Fibroblast of upper back skin (primary cell): ENCODE measurements around the gene EPB41.
"Not testable (repeated sequence)": the region's sequence is repeated elsewhere in the genome, so short reads cannot be mapped to it uniquely, and the experiment has no call there.

Source experiments
- DNase-seq: peaks from one replicate; pipeline ENCODE4 v3.0.0-alpha.2; 2013

EPB41 gene

DNA sequence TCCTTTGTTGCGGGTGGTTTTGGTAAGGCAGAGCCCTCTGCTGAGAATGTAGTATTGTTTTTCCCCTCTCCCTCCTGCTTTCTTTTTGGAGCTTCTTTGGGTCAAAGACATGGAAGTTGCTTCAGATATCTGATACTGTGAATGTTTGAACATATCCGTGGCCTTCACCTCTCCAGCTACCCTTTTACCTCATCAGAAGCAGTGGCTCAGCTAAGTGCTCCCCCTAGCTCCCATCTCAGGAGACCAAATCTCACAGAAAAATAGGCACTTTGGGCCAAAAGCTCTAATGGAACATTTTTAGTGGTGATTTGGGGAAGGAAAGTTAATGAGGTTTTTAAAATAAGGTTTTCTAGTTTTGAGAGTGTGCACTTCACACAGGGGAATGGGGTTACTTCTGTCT lies 203.0 kb downstream of the EPB41 start:
- DNase-seq, result no peak

DNA sequence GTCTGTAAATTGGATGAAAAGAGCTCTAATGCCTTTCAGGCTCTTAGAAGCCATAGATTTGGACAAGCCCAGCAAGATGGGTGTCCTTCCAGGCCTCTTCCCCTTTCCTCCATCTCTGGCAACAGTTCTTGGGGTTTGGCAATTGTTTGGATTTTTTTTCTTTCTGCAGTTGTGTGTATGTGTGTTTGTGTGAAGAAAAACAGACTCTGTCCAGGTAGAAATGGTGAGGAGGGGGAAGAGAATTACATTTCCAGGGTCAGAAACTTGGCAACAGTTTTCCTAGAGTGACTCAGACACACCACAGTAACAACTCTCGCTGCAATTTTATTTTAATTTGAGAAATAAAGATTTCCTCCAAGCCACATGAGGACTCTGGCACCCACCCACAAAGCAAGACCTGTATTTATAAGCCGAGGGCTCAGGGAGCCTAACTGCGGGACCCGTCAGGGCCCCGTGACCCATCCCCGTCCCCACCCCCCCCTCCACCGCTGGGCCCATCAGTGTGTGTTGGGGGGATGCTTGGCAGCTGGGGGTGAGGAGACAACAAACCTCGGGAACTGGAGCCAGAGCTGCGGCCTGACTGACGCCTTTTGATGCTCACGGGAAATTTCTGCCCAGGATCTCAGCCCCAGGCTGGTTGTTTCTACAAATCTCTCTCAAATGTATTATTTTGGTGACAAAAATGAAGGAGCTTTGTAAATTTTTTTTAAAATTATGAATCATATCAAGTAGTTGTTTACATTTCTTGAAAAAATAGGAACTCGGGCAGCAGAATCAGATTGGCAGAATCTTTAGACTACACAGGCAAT lies 205.0 kb downstream of the EPB41 start:
- DNase-seq, result no peak

- no peak for DNase-seq
These were observed 206.0 kb downstream of the EPB41 start for GRCh38 chr1:29120367-29120766.

GRCh38 chr1:29120947-29121485 lies 206.6 kb downstream of the EPB41 start:
- DNase-seq, result peak; percentile 58

DNA sequence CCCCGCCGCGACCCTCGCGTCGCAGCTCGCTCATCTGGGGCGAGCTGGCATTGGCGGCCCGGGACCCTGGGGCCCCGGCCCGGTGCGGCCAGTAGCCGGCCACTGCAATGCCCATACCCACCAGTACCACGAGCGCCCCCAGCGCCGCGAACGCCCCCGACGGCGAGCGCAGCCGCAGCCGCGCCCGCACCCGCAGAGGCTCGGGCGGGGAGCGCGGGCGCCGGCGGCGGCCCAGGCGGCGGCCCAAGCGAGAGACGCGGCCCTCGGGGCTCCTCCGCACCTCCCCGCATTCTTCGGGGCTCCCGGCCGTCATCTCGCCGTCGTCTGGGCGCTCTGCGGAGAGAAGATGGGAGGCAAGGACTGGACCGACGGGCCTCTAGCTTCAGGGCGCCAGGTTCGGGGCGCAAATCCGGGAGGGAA lies 207.2 kb downstream of the EPB41 start:
- no peak for DNase-seq

GRCh38 chr1:29121936-29122681 lies 207.7 kb downstream of the EPB41 start:
- peak; percentile 53 for DNase-seq

GRCh38 chr1:29122682-29123052 lies 208.3 kb downstream of the EPB41 start:
- DNase-seq, result peak; percentile 80

DNA sequence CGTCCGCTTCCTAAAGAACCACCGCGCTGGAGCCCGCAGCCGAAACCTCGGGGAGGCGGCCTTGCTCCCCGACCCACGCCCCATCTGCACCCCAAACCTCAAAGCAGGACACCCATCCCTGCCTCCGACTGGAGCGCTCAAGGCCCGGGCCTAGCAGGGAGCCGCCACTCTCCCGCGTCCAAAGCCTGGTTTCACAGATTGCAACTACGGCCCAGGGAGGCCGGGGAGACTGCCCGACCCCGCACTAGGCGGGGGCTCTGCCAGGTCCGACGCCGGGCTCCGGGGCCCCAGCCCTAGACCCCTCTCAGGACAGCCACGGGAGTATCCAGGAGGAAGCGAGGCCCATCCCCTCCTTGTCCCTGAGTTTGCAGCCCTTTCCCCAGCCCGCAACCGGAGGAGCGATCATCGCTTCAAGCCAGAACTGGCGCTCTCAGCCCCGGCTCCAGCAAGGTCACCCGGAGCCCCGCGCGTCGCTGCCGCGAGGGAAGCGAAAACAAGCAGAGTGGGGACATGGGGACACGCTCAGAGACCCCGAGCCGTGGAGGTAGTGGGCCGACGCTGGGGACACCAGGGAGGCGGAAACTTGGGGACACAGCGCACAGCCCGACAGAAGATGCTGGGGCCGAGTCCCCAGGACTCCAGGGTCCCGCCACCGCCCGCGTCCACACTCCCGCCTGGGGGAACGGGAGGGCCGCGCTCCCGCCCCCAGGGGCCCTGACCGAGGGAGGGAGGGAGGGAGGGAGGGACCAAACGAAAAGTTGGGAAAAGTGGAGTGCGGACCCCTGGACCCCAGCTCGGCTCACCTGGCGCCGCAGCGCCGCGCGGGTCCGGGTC lies 208.9 kb downstream of the EPB41 start:
- DNase-seq, result no peak

DNA sequence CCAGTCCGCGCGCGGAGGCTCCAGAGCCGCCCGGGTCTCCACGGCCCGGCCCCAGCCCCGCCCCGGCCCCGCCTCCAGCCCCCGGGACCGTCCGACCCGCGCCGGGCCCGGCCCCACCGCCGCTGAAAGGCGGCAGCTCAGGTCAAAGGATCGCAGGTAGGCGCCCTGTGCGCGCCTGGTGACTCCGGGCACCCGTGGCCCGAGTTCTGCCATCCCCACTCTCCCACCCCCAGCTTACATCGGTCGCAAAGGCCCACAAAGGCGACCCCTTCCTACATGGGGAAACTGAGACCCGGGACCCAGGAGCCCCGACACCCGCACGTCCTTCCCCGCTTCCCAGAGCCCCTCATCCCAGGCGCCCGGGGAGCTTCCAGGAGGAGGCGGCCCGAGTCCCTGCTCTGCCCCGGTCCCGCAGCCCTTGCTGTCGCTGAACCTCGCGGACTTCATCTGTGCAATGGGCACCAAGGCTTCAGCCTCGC lies 209.6 kb downstream of the EPB41 start, which contains the start of gene TMEM200B:
Gene TMEM200B, minus strand, starts transcription at position 17 of the 479 bp plus-strand sequence. CDS start 2,075 bp downstream, outside the sequence.
- no peak for DNase-seq

DNA sequence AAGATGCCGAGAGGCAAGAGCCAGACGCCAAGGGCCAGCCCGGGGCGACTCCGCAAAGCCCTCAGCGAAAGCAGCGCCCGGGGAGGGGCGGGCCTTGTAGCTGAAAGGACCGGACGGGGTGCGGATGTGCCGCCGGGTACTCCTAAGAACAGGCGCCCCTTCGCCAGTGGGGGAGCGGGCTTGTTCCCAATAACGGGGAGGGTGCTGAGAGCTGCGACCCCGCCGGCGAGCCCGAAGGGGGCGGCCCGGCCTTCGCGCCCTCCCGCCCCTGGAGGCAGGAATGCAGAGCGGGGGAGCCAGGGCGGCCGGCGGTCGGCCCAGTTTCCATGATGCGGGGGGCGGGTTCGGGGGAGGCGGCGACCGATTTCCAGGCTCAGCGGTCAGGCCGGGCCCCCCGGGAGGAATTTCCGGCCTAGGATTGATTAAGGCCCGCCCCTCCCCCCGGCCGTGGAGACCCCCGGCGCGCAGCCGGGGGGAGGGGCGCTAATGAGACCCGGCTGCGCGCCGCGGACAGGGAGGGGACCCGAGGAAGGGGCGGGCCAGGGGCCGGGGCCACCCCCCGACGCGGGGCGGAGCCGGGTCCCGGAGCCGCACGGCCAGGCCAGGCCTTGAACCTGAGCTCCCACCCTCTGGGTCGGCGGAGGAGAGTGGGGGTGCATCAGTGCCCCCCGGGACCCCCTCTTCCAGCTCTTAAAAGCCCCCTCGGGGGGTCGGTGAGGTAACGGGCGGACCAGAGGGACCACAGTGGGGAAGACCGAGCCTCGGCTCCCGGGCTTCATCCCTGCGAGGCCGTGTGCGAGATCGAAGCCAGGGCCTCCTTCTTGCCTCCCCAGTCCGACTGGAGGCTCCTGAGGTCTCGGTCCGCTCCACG lies 210.2 kb downstream of the EPB41 start:
- peak; percentile 89 for DNase-seq

- DNase-seq, result no peak
These were observed 210.9 kb downstream of the EPB41 start for GRCh38 chr1:29125237-29125641.

DNA sequence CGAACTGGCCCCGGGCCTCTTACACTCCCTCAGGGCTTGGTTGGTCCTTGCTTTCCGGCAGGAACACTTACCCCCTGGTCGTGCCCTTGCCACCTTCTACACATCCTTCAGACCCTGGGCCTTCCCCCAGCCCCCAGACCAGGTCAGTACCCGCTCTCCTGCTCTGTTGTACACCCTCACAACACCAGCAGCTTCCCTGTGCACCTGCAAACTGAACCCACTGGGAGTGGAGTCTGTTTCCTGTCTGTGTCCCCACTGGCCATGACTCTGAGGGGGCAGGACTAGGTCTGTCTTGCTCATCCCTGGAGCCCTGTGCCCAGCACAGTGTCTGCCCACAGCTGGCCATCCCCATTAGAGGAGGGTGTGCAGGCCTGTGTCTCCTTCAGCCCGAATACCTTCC lies 211.4 kb downstream of the EPB41 start:
- no peak for DNase-seq

DNA sequence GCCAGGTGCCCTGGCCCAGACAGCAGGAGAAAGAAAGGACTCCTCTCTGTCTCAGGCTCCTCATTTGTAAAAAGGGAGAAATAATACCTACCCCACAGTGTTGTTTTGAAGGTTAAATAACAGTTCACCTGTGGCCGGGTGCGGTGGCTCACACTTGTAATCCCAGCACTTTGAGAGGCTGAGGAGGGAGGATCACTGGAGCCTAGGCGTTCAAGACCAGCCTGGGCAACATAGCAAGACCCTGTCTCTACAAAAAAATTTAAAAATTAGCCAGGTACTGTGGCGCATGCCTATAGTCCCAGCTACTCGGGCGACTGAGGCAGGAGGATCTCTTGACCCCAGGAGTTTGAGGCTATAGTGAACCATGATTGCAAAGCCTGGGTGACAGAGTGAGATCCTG lies 211.8 kb downstream of the EPB41 start:
- no peak for DNase-seq

DNA sequence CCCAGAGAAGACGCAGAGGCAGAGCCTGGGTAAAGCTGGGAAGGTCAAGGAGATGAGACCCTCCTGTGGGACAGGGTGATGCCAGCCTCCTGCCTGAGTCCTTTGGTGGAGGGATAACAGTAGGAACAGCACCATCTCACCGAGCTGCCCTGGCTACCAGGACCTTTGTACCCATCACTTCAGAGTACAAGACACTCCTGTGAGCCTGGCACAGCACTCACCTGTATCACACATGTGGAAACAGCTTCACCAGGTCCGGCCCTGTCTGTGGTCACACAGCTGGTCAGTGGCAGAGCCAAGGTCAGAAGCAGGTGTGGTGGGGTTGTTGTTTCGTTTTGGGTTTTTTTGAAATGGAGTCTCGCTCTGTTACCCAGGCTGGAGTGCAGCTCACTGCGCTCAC lies 214.4 kb downstream of the EPB41 start:
- DNase-seq, result no peak

DNA sequence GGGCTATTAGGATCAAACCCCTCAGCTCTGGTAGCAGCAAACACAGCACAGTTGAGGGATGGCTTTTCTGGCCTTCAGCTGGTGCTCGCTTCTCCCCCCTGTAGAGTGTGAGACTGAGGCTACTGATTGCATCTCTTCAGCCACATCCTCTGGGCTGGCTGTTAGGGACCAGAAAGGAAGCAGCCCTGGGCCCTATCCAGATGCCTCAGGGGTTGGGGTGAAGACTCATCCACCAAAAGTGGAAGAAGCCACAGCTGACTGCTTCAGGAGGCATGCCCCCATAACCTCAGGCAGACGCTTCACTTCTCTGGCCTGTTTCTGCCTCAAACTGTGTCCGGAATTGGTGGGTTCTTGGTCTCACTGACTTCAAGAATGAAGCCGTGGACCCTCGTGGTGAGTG lies 215.5 kb downstream of the EPB41 start:
- no peak for DNase-seq

DNA sequence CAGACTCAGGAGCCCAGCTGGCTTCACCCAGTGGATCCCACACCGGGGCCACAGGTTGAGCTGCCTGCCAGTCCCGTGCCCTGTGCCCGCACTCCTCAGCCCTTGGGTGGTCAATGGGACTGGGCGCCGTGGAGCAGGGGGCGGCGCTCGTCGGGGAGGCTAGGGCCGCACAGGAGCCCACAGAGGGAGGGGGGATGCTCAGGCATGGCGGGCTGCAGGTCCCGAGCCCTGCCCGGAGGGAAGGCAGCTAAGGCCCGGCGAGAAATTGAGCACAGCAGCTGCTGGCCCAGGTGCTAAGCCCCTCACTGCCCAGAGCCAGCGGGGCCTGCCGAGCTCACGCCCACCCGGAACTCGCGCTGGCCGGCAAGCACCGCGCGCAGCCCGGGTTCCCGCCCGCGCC lies 216.7 kb downstream of the EPB41 start:
- not testable (repeated sequence) for DNase-seq

- no peak for DNase-seq
These were observed 219.7 kb downstream of the EPB41 start for GRCh38 chr1:29133861-29134694.

GRCh38 chr1:29134695-29135028 lies 220.3 kb downstream of the EPB41 start:
- no peak for DNase-seq

GRCh38 chr1:29136391-29136915 lies 222.1 kb downstream of the EPB41 start:
- peak; percentile 47 for DNase-seq

DNA sequence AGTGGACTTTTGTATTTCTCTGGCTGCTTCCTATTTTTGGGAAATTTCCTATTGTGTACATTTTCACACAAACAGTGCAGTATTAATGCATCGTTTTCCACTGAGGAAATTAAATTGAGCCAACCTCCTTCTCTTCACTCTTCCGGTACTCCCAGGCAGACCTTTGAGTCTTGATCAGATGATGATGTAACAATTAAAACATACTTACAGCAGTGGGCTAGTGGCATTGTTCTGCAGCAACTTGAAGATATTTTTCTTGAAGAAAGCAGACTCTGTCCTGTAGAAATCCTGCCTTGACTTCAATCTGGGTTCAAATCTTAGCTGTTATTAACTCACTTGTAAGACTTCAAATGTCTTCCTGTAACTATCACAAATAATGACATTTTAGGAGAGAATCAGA lies 228.3 kb downstream of the EPB41 start:
- no peak for DNase-seq

- DNase-seq, result no peak
These were observed 229.8 kb downstream of the EPB41 start for GRCh38 chr1:29144178-29144577.
